GM18867 (cell line): Measurements from ENCODE around the gene HES3.
"Not testable (repeated sequence)": the region's sequence is repeated elsewhere in the genome, so short reads cannot be mapped to it uniquely, and the experiment has no call there.

Experiments used
- ATAC-seq: cut with Tn5 transposase; IDR thresholded peaks from one replicate; pipeline ENCODE4 v1.9.1; 2021; ENCODE audit warnings: mild to moderate bottlenecking, moderate library complexity; ENCODE audit not compliant: unreplicated experiment

The HES3 gene

DNA sequence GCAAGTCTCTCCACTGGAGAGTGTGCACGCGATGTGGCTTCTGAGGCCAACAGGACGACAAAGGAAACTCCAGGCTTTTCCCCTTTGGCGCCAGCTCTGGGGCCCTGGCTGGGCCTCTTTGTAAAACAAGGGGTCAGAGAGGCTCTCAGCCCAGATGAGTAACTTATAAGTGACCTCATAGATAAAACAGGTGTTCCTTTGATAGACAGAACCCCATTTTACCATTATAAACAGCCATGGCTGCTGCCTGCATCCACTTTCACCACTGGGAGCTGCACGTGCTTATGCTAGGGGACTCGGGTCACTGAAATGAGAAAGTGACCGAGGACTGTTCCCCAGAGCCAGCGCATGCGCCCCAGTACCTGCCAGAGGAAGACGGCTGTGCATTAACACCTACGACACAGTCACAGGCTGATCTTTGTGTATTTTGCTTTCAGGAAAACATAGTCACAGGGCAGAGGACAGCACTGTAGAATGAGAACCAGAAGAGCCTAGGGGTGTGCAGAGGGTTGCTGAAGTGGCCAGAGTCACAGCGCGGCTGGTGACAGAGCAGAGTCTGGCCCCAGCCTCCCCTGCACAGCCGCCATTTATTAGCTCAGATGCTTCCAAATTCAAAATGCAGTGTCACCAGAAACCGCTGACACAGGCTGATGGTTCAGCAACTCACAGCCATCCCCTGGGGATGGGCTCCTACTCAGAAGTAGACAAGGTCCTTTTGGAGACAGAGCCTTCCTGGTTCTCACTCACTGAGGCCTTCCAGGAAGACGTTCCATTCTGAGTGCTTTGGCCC, 25.4 kb upstream of the HES3 start:
- no peak for ATAC-seq

DNA sequence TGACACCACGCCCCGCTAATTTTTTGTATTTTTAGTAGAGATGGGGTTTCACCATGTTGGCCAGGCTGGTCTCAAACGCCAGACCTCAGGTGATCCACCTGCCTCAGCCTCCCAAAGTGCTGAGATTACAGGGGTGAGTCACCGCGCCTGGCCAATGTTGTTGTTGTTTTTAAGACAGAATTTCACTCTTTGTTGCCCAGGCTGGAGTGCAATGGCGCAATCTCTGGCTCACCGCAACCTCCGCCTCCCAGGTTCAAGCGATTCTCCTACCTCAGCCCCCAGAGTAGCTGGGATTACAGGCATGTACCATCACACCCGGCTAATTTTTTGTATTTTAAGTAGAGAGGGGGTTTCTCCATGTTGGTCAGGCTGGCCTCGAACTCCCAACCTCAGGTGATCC, 24.3 kb upstream of the HES3 start:
- not testable (repeated sequence) for ATAC-seq

DNA sequence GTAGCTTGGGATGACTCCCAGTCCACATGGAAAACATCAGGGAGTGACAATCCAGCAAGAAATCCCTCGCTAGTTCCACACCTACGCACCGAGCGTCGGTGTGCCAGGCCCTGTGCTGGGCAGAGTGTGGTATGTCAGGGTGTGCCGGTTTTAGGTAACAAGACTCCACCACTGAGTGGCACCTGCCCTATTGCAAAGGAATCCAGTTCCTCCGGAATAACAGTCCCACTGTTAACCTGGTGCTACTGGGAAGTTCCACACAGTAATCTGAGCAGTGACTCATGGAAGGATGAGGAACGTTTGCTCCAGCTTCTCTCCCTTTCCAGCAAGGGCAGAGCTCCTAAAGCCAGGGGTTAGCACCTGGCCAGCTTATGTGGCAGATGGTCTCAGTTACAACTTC, 23.7 kb upstream of the HES3 start:
- no peak for ATAC-seq

DNA sequence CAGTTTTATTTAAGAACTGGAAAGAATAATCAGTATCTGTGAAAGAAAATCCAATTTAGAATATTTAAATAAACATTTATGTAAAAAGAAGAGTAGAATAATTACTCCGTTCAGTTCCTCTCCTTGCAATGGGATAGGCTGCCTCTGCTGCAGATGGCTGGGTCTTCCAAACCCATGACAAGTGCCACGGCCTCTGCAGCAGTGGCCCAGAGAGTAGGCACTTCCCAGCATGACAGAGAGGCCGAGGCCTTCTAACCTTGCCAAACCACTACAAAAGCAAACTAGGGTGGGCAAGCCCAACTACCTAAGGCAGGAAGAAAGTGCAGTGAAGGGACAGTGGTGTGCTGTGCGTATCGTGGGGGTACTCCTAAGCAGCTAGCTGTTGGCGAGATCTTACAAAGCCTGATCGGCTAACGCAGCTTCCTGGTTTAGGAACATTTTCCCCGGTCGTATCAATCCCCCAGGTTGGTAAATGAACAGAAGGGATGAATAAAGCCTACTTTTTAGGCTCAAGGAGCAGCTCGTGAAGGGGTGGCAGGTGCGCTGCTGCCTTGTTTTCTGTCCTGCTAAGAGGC, 22.7 kb upstream of the HES3 start:
- no peak for ATAC-seq

DNA sequence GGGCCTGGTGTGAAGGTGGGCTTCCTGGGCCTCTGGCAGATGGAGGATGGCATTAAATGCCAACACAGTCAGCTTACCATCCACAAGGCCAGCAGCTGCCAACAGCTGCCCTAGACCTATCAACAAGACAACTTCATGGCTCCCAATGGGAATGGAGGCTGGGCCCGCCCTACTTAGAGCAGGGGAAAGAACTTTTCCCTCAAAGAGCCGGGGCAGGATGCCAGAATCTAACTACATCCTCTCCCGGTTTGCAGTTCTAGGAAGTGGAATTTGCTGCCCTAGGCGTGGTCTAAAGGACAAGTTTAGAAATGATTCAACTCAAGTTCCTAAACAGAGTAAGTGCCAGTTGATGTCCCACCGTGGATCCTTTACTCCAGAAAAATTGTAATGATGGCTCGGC, 21.3 kb upstream of the HES3 start:
- no peak for ATAC-seq

DNA sequence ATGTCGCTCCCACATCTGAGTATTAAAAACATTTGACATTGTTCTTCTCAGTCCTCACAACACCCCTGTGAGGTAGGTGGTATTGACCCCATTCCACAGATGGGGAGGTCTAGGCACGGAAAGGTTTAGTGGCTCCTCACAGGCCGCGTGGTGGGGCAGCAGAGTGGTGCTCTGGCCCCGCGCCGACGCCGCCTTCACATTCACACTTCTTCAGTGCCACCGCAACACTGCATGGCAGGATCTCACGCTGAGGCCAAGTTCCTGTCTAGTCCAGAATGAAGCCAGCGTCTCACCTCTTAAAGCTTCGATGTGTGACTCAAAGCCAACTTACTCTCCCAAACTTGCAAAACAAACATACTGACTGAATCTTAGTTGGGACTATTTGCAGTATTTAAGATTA, 20.4 kb upstream of the HES3 start:
- no peak for ATAC-seq

DNA sequence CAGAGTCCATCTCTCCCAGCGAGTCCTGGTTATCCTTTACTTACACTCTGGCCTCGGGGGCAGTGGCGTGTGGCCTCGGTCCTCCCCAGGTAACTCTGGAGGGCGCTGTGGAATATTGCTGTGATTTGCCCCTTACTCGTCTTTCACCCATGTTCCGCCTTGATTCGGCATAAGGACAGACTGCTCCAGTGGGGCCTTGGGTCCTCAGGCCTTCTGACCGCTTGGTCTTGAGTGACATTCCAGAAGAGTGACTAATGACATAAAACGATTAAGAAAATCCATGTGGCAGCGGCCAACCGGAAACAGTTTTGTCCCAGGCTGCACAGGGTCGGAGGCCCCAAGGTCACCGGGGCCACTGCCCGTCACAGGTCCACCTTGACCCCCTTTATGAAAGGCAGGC, 19.3 kb upstream of the HES3 start:
- no peak for ATAC-seq

DNA sequence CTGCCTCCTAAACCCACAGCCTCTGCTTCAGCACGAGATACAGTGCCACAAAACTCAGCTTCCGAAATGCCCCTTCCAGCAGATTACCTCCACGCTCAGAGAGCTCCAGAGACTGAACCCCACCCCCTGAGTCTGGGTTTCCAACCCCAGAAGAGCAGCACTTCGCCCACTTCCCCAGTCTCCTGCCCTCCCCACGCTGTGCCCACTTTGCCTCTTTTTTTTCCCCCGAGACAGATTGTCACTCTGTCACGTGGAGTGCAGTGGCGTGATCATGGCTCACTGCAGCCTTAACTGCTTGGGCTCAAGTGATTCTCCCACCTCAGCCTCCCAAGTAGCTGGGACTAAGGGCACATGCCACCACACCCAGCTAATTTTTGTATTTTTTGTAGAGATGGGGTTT, 18.3 kb upstream of the HES3 start:
- no peak for ATAC-seq

DNA sequence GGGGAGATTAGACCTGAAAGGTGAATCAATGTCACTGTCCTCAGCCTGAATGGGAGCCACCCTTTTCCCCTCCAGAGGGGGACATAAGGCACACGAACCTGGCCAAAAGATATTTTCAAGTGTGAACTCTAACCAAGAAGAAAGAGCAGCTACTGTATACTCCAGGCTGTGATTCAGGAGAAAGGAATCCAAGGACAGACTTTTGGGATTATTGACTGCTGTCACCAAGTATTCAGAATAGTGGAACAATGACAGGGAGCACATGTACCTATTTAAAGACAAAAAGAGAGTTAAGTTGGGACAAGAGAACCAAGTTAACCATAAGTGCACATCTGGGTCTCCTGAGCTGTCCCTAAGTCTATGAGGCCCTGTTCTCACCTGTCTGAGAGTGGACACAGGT, 10.6 kb upstream of the HES3 start:
- no peak for ATAC-seq

DNA sequence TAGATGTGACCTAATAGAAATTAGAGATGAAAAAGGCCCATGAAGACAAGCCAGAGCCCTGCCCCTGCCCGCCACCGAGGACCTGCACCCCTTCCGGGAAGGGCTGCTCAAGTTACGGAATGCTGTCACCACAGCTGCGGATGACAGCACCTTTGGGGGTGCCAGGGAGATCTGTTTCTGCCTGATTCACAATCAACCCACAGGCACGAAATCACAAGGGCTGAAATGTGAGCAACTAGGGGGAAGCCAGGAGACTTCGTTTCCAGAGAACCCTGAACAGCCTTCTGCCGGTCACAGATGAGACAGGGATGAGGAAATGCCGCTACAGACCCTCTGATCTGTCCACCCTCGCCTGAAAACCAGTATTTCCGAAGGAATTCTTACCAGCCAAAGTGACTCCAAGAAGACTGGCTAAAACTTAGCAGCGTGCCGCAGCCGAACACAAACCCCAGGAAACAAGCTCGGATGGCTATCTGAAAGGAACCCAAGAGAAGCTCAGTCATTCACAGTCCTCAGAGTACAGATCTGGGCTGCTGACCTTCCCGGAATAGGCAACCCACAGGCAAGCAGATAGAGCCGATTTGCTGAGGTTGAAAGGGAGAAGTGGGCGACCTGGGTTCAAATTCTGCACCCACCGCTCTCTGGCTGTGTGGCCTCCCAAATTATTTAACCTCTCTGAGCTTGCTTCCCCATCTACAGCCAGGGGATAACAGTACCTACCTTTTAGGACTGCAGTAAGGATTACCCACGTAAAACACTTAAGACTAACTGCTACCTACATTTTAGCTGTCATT, 9.3 kb upstream of the HES3 start:
- ATAC-seq: no peak

DNA sequence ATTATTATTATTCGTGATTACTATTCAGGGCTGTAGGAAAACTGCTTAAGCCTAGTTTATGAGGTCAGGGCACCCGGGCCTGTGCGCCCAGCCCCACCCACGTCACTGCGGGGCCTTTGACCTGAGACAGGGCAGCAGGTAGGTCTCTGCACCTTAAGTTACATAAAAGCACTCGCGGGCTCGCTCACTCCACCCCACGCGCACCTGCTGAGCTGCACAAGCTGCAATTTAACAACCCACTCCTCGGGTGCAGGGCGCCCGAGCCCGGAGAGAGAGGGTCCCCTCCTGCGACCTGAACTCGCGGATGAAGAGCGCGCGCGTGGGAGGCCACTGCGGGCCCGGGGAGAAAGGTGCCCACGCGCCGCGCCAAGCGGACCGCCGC, 8.7 kb upstream of the HES3 start:
- ATAC-seq: no peak

DNA sequence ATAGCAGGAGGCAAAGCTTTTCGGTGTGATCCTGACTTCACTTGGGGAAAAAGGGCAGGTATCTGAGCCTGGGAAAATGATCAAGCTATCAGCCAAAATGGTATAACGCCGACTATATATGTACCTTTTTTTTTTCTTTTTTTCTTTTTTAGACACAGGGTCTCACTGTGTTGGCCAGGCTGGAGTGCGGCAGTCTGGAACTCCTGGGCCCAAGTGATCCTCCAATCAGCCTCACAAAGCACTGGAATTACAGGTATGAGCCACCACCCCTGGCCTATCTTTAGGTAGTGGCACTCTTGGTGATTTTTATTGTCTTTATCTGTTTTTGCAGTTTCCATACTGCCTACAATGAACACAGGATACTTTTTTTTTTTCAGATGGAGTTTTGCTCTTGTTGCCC, 6.9 kb upstream of the HES3 start:
- no peak for ATAC-seq

DNA sequence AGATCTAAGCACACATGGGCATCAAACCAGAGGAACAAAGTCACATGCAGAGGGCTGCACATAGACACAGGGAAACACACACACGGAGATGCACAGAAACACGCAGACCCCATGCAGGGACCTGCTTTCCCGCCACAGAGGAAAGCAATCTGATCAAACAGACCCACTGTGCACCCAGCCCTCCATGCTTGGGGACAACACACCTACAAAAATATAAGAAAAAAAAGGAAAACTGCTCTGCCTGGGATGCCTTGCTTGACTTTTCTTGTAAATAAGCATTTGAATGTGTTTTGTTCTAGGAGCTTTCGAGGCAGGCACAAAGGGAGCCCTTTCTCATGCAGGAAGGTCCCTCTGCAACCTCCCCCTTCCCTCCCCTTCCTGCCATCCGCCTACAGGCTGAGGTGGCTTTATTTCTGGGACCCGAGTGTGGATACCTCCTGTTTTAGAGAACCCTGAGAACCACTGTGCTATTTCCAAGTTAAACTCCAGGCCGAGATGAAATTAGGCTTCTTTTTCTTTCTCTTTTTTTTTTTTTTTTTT, 4.7 kb upstream of the HES3 start:
- ATAC-seq: no peak

DNA sequence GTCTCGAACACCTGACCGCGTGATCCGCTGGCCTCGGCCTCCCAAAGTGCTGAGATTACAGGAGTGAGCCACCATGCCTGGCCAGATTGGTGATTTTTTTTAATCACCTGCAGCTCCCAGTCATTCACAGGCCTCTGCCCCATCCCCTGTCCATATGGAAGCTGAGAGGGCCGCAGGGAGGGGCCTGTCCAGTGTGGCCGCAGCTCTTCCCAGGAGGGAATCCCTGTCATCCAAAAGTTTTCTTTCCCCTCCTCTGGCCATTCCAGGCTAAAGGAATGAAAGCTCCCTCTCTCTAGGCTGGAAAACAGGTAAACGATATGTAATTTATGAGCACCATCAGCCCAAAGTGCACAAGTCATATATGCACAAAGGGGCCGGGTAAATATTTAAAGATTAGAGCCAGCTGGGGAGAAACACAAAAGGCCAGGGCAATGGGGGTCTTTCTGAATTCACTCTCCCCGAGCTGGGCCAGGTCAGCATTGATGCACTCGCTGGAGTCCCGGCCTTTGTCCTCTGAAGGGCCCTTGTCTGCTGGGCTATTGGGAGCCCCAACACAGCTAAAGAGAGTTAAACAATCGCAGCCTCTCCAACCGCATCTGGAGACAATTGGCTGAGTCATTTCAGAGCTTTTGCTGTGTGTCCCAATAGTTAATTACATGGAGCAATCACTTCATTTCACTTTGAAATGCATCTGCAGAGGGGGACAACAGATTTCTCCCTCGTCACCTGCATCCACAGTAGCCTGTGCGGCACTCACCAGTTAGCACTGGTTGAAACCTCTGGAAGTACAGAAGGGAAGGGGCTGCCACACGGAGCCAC, 3.8 kb upstream of the HES3 start:
- no peak for ATAC-seq

DNA sequence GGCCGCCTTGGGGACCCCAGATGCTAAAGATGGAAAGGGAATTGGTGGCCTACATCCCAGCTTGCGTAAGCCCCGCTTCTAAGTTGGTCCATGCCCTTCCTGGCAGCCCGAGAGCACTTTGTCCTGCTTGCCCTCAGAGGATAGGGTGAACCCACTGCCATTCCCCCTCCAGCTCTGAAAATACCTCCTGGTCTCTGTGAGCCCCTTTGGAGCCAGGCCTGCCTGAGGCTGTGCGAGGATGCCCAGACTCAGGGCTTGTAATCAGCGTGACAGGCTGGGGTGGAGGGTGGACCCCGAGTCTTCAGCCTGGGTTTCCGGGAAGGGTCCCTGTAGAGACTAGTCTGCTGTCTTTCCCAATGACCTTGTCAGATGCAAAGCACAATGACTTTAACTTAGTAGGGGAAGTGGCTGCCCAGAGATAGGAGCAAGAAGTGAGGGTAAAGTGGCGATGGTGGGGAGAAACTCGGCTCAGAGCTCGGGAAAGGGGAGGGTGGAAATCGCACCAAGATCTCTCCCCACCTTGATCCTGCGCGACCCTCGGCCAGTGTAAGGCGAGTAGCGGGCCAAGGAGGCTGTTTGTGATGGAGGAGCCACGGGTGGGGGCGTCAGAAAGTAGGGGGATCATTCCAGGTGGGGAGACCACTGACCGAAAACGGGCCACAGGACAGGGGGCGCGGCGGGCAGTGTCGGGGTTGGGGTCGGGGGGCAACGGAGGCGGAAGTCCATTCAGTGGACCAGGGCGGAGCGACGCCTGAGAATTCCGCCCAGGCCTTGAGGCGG, 2.7 kb upstream of the HES3 start:
- ATAC-seq: no peak

DNA sequence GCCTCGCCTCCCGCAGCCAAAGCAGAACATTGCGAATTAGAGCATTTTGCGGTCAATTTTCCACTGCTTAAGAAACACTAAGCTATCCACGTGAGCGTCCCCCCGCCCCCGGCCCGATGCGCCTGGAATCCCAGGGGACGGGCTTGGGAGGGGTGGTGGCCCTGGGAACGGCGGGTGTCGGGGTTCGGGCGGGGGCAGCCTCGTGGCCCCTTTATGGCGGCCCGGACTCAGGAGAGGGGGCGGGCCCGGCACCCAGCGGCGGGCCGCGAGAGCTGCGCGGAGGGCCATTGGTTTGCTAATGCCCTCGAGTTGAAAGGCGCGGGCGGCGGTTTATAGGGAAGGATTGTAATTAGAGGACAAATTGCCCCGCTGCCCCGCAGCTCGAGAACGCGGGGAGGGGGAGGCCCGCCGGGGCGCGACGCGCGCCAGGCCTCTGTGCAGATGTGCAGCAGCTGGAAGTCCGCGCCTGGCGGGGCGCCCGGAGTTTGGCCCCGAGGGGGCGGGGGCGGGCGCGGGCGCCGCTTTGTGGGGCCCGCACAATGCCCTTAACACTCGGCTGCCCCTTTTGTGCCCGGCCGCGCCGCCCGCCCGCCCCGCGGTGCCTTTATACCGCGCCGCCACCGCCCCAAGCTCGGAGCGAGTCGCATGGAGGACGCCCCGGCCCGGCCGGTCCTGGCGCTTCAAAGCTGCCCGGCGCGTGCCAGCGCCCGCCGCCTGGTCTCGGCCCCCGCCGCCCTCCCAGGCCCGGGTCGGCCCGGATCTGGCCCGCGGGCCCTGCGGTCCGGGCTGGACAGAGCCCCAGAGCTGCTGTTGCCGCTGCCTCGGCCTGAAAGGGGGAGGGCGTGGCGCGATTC, 1.9 kb upstream of the HES3 start:
- ATAC-seq: no peak

DNA sequence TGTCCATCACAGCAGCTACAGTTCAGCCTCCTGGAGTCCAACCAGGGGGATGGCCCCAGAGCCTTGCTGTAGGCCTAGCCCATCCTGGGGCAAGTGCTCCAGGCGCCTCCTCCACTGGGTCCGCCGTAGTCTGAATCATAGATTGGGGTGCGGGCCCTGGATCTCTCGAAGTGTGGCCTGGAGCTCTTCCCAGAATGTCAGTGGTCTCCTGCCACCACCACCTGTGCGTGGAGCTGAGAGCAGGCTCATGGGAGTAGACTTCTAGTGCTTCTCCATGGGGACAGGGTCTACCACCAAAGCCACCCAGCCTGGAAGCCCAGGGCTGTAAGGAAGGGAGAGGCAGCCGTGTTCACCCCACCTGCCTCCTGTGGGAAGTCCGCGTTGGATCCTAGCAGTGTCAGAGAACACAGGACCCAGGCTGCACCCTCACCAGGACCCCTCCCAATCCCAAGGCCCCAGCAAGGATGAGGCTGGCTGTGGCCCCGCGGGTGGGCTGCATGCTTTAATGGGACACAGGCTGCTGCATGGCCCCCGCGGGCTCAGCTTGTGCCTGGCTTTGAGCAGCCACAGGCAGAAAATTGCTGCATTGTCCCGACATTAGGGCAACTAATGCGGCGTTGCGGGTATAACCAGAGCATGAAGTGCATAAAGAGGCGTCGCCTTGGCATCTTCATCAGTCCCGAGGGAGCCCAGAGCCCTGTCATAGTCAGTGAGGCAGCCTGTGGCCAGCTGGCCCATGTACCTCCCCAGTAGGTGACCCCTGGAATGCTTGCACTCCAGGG, 735 bp upstream of the HES3 start:
- ATAC-seq: no peak

DNA sequence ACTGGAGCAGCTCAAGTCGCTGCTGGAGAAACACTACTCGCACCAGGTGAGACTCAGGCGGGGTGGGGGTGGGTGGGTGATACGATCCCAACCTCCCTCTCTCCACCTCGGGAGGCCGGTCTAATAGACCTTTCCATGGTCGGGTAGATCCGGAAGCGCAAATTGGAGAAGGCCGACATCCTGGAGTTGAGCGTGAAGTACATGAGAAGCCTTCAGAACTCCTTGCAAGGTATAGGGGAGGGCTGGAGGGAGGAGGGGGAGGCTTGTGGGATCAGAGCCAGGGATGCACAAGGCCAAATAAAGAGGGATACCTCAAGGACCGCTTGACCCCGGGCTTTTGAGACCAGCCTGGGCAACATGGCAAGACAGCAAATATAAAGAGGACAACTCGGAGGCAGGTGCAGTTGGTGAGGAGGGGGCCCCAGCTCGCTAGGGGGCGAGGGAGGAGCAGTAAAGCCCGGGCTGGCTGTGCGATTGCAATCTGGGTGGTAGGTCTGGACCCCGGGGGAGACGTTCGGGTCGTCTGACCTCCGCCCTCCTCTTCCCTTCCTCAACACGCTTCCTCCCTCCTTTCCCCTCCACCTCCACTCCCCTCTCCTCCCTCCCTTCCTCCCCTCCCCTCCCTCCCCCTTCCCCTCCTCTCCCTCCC, 546 bp downstream of the HES3 start:
- ATAC-seq: no peak
